Measurements from ENCODE around the gene FASN. TPM values are rescaled to one million over a fixed set of nuclear protein-coding genes. Genes with fewer than 3 reads are reported as not detected.

FASN gene
- total and polyA plus RNA-seq, 2 of the 13 experiments (the other 11 are each of a cell fraction or from before 2014, with no cell fraction given) = 51.7 to 101 TPM

DNA sequence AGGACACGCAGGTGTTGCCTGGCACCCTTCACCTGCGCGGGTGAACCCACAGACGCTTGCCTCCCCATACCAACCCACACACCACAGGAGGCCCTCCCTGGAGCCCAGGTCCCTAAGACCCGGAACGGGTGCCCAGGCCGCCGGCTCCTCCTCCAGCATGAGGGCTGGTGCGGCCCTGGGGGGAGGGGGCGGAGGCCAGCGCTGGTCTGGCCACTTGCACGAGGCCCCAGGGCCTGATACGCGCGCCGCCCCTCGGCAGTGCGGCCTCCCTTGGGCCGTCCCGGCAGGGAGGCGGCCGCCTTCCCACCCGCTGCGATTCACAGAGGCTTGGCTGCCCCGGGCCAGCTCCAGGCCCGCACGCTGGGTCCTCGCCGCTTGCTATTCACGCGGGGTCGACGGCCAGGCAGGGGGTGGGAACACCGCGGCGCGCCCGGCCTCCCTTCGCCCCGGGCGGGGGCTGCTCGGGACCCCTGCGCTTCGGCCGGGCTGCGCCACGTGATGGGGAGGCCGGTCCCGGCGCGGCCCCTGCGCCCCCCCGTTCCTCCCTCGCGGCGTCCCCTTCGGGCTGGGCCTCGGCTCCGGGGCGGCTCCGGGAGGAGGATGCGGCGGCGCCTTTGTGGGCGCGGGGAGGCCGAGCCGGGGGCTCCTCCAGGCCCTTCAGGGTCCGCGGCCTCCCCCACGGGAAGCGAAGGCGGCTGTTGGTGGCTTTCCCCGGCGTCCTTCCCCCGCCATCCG lies 685 bp downstream of the FASN start (continued):
- TF ChIP-seq, protein P1, sequence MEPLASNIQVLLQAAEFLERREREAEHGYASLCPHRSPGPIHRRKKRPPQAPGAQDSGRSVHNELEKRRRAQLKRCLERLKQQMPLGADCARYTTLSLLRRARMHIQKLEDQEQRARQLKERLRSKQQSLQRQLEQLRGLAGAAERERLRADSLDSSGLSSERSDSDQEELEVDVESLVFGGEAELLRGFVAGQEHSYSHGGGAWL (CRISPR knock-in tag; IDR thresholded peaks at IDR 0.05) = peak; percentile 62
- no peak for TF ChIP-seq PRPF4 (IDR thresholded peaks at IDR 0.05; ENCODE audit: low read depth, low read length, poor library complexity, severe bottlenecking)
- TF ChIP-seq GATA4 (IDR thresholded peaks at IDR 0.05; ENCODE audit: borderline replicate concordance, low read depth) = no peak
- TF ChIP-seq, protein P2, sequence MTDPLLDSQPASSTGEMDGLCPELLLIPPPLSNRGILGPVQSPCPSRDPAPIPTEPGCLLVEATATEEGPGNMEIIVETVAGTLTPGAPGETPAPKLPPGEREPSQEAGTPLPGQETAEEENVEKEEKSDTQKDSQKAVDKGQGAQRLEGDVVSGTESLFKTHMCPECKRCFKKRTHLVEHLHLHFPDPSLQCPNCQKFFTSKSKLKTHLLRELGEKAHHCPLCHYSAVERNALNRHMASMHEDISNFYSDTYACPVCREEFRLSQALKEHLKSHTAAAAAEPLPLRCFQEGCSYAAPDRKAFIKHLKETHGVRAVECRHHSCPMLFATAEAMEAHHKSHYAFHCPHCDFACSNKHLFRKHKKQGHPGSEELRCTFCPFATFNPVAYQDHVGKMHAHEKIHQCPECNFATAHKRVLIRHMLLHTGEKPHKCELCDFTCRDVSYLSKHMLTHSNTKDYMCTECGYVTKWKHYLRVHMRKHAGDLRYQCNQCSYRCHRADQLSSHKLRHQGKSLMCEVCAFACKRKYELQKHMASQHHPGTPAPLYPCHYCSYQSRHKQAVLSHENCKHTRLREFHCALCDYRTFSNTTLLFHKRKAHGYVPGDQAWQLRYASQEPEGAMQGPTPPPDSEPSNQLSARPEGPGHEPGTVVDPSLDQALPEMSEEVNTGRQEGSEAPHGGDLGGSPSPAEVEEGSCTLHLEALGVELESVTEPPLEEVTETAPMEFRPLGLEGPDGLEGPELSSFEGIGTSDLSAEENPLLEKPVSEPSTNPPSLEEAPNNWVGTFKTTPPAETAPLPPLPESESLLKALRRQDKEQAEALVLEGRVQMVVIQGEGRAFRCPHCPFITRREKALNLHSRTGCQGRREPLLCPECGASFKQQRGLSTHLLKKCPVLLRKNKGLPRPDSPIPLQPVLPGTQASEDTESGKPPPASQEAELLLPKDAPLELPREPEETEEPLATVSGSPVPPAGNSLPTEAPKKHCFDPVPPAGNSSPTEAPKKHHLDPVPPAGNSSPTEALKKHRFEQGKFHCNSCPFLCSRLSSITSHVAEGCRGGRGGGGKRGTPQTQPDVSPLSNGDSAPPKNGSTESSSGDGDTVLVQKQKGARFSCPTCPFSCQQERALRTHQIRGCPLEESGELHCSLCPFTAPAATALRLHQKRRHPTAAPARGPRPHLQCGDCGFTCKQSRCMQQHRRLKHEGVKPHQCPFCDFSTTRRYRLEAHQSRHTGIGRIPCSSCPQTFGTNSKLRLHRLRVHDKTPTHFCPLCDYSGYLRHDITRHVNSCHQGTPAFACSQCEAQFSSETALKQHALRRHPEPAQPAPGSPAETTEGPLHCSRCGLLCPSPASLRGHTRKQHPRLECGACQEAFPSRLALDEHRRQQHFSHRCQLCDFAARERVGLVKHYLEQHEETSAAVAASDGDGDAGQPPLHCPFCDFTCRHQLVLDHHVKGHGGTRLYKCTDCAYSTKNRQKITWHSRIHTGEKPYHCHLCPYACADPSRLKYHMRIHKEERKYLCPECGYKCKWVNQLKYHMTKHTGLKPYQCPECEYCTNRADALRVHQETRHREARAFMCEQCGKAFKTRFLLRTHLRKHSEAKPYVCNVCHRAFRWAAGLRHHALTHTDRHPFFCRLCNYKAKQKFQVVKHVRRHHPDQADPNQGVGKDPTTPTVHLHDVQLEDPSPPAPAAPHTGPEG (CRISPR knock-in tag; IDR thresholded peaks at IDR 0.05) = 0 out of 2 replicates have a peak, but pooled peaks have one; percentile 5
- no peak for TF ChIP-seq POGZ (CRISPR knock-in tag; IDR thresholded peaks at IDR 0.05)
- TF ChIP-seq MXD4 (CRISPR knock-in tag; IDR thresholded peaks at IDR 0.05) = 0 out of 2 replicates have a peak, but pooled peaks have one; percentile 40
- peak; percentile 59; the same call in 1 of the 2 replicates for TF ChIP-seq DMAP1 (CRISPR knock-in tag; IDR thresholded peaks at IDR 0.05)
- TF ChIP-seq, protein P3, sequence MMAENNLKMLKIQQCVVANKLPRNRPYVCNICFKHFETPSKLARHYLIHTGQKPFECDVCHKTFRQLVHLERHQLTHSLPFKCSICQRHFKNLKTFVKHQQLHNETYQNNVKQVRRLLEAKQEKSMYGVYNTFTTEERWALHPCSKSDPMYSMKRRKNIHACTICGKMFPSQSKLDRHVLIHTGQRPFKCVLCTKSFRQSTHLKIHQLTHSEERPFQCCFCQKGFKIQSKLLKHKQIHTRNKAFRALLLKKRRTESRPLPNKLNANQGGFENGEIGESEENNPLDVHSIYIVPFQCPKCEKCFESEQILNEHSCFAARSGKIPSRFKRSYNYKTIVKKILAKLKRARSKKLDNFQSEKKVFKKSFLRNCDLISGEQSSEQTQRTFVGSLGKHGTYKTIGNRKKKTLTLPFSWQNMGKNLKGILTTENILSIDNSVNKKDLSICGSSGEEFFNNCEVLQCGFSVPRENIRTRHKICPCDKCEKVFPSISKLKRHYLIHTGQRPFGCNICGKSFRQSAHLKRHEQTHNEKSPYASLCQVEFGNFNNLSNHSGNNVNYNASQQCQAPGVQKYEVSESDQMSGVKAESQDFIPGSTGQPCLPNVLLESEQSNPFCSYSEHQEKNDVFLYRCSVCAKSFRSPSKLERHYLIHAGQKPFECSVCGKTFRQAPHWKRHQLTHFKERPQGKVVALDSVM (CRISPR knock-in tag; IDR thresholded peaks at IDR 0.05) = peak; percentile 62; the same call in 1 of the 2 replicates
- peak; percentile 24; the same call in 1 of the 2 replicates for TF ChIP-seq GFI1 (CRISPR knock-in tag; IDR thresholded peaks at IDR 0.05; ENCODE audit: borderline replicate concordance)
- peak; percentile 62 for TF ChIP-seq MYC (CRISPR knock-in tag; IDR thresholded peaks at IDR 0.05; ENCODE audit: borderline replicate concordance)
- no peak for TF ChIP-seq ARNTL (CRISPR knock-in tag; IDR thresholded peaks at IDR 0.05)
- no peak for TF ChIP-seq SNAPC2 (CRISPR knock-in tag; IDR thresholded peaks at IDR 0.05)
- TF ChIP-seq NKX3-1 (CRISPR knock-in tag; IDR thresholded peaks at IDR 0.05) = no peak
- no peak for TF ChIP-seq ELF4 (CRISPR knock-in tag; IDR thresholded peaks at IDR 0.05; ENCODE audit: borderline replicate concordance)
- TF ChIP-seq, protein P4, sequence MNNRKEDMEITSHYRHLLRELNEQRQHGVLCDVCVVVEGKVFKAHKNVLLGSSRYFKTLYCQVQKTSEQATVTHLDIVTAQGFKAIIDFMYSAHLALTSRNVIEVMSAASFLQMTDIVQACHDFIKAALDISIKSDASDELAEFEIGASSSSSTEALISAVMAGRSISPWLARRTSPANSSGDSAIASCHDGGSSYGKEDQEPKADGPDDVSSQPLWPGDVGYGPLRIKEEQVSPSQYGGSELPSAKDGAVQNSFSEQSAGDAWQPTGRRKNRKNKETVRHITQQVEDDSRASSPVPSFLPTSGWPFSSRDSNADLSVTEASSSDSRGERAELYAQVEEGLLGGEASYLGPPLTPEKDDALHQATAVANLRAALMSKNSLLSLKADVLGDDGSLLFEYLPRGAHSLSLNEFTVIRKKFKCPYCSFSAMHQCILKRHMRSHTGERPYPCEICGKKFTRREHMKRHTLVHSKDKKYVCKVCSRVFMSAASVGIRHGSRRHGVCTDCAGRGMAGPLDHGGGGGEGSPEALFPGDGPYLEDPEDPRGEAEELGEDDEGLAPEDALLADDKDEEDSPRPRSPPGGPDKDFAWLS (CRISPR knock-in tag; IDR thresholded peaks at IDR 0.05; ENCODE audit: borderline replicate concordance) = peak; percentile 52; the same call in 1 of the 2 replicates
- TF ChIP-seq KDM5B (CRISPR knock-in tag; IDR thresholded peaks at IDR 0.05; ENCODE audit: borderline replicate concordance) = peak; percentile 61; the same call in 1 of the 2 replicates

Measured in HepG2 (cell line).